Liver (tissue), 9 donors: ENCODE measurements around the gene RNF6. TPM values are rescaled to one million over a fixed set of nuclear protein-coding genes. Genes with fewer than 3 reads are reported as not detected.

Experiments used
- DNase-seq: peaks from one replicate; pipeline ENCODE4 v3.0.0-alpha.2; 2017; ENCODE audit warnings: low spot score
- H3K27ac ChIP-seq, 2 donors: one replicate each; pipeline ENCODE4 v1.7.0; 2013; ENCODE audit warnings: inconsistent platforms in 2 of 2, low read length in 2 of 2, control low read depth in 1 of 2, low read depth in 1 of 2, mild to moderate bottlenecking in 1 of 2
- H3K27me3 ChIP-seq, 4 donors: one replicate each; pipeline versions ENCODE4 v1.6.1 to v1.7.0; 2013; ENCODE audit warnings: low read length in 3 of 4, inconsistent platforms in 1 of 4, mild to moderate bottlenecking in 1 of 4, moderate library complexity in 1 of 4; ENCODE audit not compliant: control insufficient read depth in 4 of 4, insufficient read depth in 4 of 4
- H3K36me3 ChIP-seq, 4 donors: one replicate each; pipeline versions ENCODE4 v1.6.1 to v1.7.0; 2013; ENCODE audit warnings: low read length in 3 of 4, mild to moderate bottlenecking in 3 of 4, low read depth in 1 of 4, moderate library complexity in 1 of 4; ENCODE audit not compliant: control insufficient read depth in 4 of 4, insufficient read depth in 3 of 4
- H3K4me1 ChIP-seq, 4 donors: one replicate each; pipeline versions ENCODE4 v1.6.1 to v1.7.0; 2013; ENCODE audit warnings: low read length in 3 of 4, mild to moderate bottlenecking in 3 of 4, moderate library complexity in 1 of 4; ENCODE audit not compliant: control insufficient read depth in 4 of 4, insufficient read depth in 4 of 4
- H3K4me3 ChIP-seq, 3 donors: one replicate each; pipeline versions ENCODE4 v1.6.1 to v1.7.0; 2013; ENCODE audit warnings: low read length in 3 of 3, control low read depth in 1 of 3, low read depth in 1 of 3, mild to moderate bottlenecking in 1 of 3
- H3K9ac ChIP-seq, 2 donors: one replicate each; pipeline ENCODE4 v1.7.0; 2013; ENCODE audit warnings: low read length in 2 of 2, mild to moderate bottlenecking in 2 of 2, moderate library complexity in 2 of 2, control low read depth in 1 of 2, low read depth in 1 of 2
- H3K9me3 ChIP-seq, 4 donors: one replicate each; pipeline versions ENCODE4 v1.6.1 to v1.7.0; 2013; ENCODE audit warnings: low read length in 3 of 4; ENCODE audit not compliant: control insufficient read depth in 4 of 4
- ATF3 ChIP-seq: IDR thresholded peaks from 2 replicates; pipeline ENCODE4 v1.6.1; 2016; ENCODE audit warnings: antibody characterized with exemption
- CTCF ChIP-seq: fragments of 150-350 bp; IDR thresholded peaks from 2 replicates; pipeline ENCODE4 v1.5.1; 2017; ENCODE audit warnings: improper control_type of control experiment, low read depth, low read length; ENCODE audit not compliant: missing input control
- EGR1 ChIP-seq, 2 donors: IDR thresholded peaks; 2 replicates each; pipeline ENCODE4 v1.6.1; 2016 to 2018; ENCODE audit warnings: antibody characterized with exemption in 2 of 2, low read depth in 2 of 2
- FOXA1 ChIP-seq: IDR thresholded peaks from 2 replicates; pipeline ENCODE4 v1.6.1; 2016; ENCODE audit warnings: antibody characterized with exemption
- FOXA2 ChIP-seq: IDR thresholded peaks from 2 replicates; pipeline ENCODE4 v1.6.1; 2016; ENCODE audit warnings: antibody characterized with exemption
- GABPA ChIP-seq, 2 donors: IDR thresholded peaks in 1 of 2; conservative IDR thresholded peaks in 1 of 2; 2 replicates each; pipeline ENCODE4 v1.6.1; 2016; ENCODE audit warnings: antibody characterized with exemption in 2 of 2, mild to moderate bottlenecking in 1 of 2, moderate library complexity in 1 of 2
- HNF4A ChIP-seq, 2 donors: conservative IDR thresholded peaks; 2 replicates each; pipeline ENCODE4 v1.6.1; 2016; ENCODE audit warnings: antibody characterized with exemption in 2 of 2, mild to moderate bottlenecking in 2 of 2
- HNF4G ChIP-seq: IDR thresholded peaks from 2 replicates; pipeline ENCODE4 v1.6.1; 2016; ENCODE audit warnings: antibody characterized with exemption
- JUND ChIP-seq, 2 donors: IDR thresholded peaks; 2 replicates each; pipeline ENCODE4 v1.6.1; 2016; ENCODE audit warnings: antibody characterized with exemption in 2 of 2
- NR2F2 ChIP-seq: IDR thresholded peaks from 2 replicates; pipeline ENCODE4 v1.6.1; 2016; ENCODE audit warnings: antibody characterized with exemption
- RAD21 ChIP-seq, 2 donors: IDR thresholded peaks; 2 replicates each; pipeline ENCODE4 v1.6.1; 2016; ENCODE audit warnings: antibody characterized with exemption in 2 of 2, mild to moderate bottlenecking in 2 of 2
- RXRA ChIP-seq, 2 donors: IDR thresholded peaks; 2 replicates each; pipeline ENCODE4 v1.6.1; 2017 to 2018; ENCODE audit warnings: antibody characterized with exemption in 2 of 2, mild to moderate bottlenecking in 1 of 2
- SP1 ChIP-seq: IDR thresholded peaks from 2 replicates; pipeline ENCODE4 v1.6.1; 2018; ENCODE audit warnings: antibody characterized with exemption, mild to moderate bottlenecking
- TAF1 ChIP-seq: conservative IDR thresholded peaks from 2 replicates; pipeline ENCODE4 v1.6.1; 2016; ENCODE audit warnings: antibody characterized with exemption, mild to moderate bottlenecking
- YY1 ChIP-seq: IDR thresholded peaks from 2 replicates; pipeline ENCODE4 v1.6.1; 2016; ENCODE audit warnings: antibody characterized with exemption, mild to moderate bottlenecking
- WGBS: extraction: QIAGEN DNeasy Blood & Tissue Kit; methylation state at CpG from one replicate; pipeline ENCODE4 v1.1.7; 2013; 5-methylcytosine and 5-hydroxymethylcytosine counted together
- polyA plus RNA-seq, 2 donors: library from polyadenylated mRNA; stranded (reverse) in 1 of 2; unstranded in 1 of 2; fragments of 200-250 nt in 1 of 2; fragments of >200 nt in 1 of 2; fragmentation: Nextera tagmentation in 1 of 2; extraction: Ambion mirVana in 1 of 2; gene quantifications; one replicate each; pipeline versions ENCODE4 v1.2.1 to v1.2.3, GENCODE V29; 2013 to 2015
- total RNA-seq, 2 donors: library from RNA; depleted of rRNA; stranded (reverse); fragments of >200 nt; gene quantifications; one replicate each; pipeline ENCODE4 v1.2.3, GENCODE V29; 2014
- TF ChIP-seq, protein P1 (sequence below): IDR thresholded peaks from 2 replicates; pipeline ENCODE4 v1.6.1; 2016; ENCODE audit warnings: antibody characterized with exemption
- TF ChIP-seq, protein P2 (sequence below): IDR thresholded peaks from 2 replicates; pipeline ENCODE4 v1.6.1; 2016; ENCODE audit warnings: antibody characterized with exemption
- TF ChIP-seq, protein P3 (sequence below): IDR thresholded peaks from 2 replicates; pipeline ENCODE4 v1.6.1; 2016; ENCODE audit warnings: antibody characterized with exemption, mild to moderate bottlenecking
- donor health status: healthy.
- donor health status: healthy.
- donor health status: healthy.
- donor health status: healthy.
- donor health status: healthy.

The RNF6 gene
- total and polyA plus RNA-seq, 4 donors: 8.1 to 21.9 (median 14.8) TPM

- H3K9me3 ChIP-seq: no peaks in the 10 kb centered on the region
- peak overlapping the region; percentile 70 to 96 (median 87) for H3K4me3 ChIP-seq
- DNase-seq: no peak
- WGBS: 26% methylated on average over 16 of the region's 16 CpGs
- no peaks in the 10 kb centered on the region for H3K27me3 ChIP-seq
- TF ChIP-seq GABPA (IDR thresholded peaks at IDR 0.05 in 1 of 2, conservative IDR thresholded peaks at IDR 0.05 in 1 of 2) (peak; percentile 67 to 77), YY1 (no peak), RAD21 (IDR thresholded peaks at IDR 0.05) (no peak), TAF1 (no peak)
- TF ChIP-seq, protein P1, sequence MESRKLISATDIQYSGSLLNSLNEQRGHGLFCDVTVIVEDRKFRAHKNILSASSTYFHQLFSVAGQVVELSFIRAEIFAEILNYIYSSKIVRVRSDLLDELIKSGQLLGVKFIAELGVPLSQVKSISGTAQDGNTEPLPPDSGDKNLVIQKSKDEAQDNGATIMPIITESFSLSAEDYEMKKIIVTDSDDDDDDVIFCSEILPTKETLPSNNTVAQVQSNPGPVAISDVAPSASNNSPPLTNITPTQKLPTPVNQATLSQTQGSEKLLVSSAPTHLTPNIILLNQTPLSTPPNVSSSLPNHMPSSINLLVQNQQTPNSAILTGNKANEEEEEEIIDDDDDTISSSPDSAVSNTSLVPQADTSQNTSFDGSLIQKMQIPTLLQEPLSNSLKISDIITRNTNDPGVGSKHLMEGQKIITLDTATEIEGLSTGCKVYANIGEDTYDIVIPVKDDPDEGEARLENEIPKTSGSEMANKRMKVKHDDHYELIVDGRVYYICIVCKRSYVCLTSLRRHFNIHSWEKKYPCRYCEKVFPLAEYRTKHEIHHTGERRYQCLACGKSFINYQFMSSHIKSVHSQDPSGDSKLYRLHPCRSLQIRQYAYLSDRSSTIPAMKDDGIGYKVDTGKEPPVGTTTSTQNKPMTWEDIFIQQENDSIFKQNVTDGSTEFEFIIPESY: no peak
- H3K27ac ChIP-seq: peak overlapping the region; percentile 79 to 93
- peak overlapping the region; percentile 72 to 73 for H3K9ac ChIP-seq
- H3K4me1 ChIP-seq: peaks cover 3 to 19% (median 11%) of the 10 kb centered on the region in 4 donors
- peaks cover 0 to 20% (median 15%) of the 10 kb centered on the region in 4 donors for H3K36me3 ChIP-seq
Measured at GRCh38 chr13:26222520-26223046, 469 bp upstream of the RNF6 start.

- peak overlapping the region; percentile 68 to 72 for H3K9ac ChIP-seq
- peak overlapping the region; percentile 70 to 96 (median 87) for H3K4me3 ChIP-seq
- under 1% methylated on average over 16 of the region's 16 CpGs for WGBS
- H3K27ac ChIP-seq: peak overlapping the region; percentile 79 to 93
- H3K27me3 ChIP-seq: no peaks in the 10 kb centered on the region
- H3K4me1 ChIP-seq: peaks cover 3 to 19% (median 11%) of the 10 kb centered on the region in 4 donors
- H3K36me3 ChIP-seq: peaks cover 2 to 27% (median 23%) of the 10 kb centered on the region in 4 donors
- no peak for TF ChIP-seq HNF4A (conservative IDR thresholded peaks at IDR 0.05)
- no peak for TF ChIP-seq JUND (IDR thresholded peaks at IDR 0.05)
- no peak for TF ChIP-seq EGR1 (IDR thresholded peaks at IDR 0.05; ENCODE audit: low read depth in 2 of 2)
- no peak for TF ChIP-seq NR2F2
- TF ChIP-seq, protein P2, sequence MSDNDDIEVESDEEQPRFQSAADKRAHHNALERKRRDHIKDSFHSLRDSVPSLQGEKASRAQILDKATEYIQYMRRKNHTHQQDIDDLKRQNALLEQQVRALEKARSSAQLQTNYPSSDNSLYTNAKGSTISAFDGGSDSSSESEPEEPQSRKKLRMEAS: no peak
- no peak for TF ChIP-seq HNF4G
- TF ChIP-seq FOXA2: no peak
- TF ChIP-seq RAD21 (IDR thresholded peaks at IDR 0.05): no peak
- TF ChIP-seq, protein P1: no peak
- no peak for TF ChIP-seq SP1
- TF ChIP-seq ATF3: no peak
- TF ChIP-seq, protein P3, sequence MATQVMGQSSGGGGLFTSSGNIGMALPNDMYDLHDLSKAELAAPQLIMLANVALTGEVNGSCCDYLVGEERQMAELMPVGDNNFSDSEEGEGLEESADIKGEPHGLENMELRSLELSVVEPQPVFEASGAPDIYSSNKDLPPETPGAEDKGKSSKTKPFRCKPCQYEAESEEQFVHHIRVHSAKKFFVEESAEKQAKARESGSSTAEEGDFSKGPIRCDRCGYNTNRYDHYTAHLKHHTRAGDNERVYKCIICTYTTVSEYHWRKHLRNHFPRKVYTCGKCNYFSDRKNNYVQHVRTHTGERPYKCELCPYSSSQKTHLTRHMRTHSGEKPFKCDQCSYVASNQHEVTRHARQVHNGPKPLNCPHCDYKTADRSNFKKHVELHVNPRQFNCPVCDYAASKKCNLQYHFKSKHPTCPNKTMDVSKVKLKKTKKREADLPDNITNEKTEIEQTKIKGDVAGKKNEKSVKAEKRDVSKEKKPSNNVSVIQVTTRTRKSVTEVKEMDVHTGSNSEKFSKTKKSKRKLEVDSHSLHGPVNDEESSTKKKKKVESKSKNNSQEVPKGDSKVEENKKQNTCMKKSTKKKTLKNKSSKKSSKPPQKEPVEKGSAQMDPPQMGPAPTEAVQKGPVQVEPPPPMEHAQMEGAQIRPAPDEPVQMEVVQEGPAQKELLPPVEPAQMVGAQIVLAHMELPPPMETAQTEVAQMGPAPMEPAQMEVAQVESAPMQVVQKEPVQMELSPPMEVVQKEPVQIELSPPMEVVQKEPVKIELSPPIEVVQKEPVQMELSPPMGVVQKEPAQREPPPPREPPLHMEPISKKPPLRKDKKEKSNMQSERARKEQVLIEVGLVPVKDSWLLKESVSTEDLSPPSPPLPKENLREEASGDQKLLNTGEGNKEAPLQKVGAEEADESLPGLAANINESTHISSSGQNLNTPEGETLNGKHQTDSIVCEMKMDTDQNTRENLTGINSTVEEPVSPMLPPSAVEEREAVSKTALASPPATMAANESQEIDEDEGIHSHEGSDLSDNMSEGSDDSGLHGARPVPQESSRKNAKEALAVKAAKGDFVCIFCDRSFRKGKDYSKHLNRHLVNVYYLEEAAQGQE: no peak
- TF ChIP-seq RXRA (IDR thresholded peaks at IDR 0.05): no peak
- TF ChIP-seq FOXA1: no peak
- no peak for TF ChIP-seq CTCF
- TF ChIP-seq YY1: no peak
- no peaks in the 10 kb centered on the region for H3K9me3 ChIP-seq
- DNase-seq: no peak
Measured at GRCh38 chr13:26221399-26221720, 754 bp downstream of the RNF6 start.
